Psoas muscle (tissue), 8 donors: ENCODE results near the gene GIMAP5. TPM values are rescaled to one million over a fixed set of nuclear protein-coding genes. Genes with fewer than 3 reads are reported as not detected.

ENCODE experiments used
- ATAC-seq, 4 donors: fragments of 200-7000 bp; cut with Tn5 transposase; one replicate each; pipeline ENCODE4 v1.9.1; 2020; ENCODE audit warnings: moderate library complexity in 3 of 4, mild to moderate bottlenecking in 2 of 4
- DNase-seq, 2 donors: peaks; one replicate each; pipeline ENCODE4 v3.0.0-alpha.2; 2020
- H3K27ac ChIP-seq: fragments of 200-600 bp; one replicate; pipeline ENCODE4 v1.8.0; 2022
- H3K27me3 ChIP-seq, 3 donors: fragments of 200-600 bp in 1 of 3; one replicate each; pipeline versions ENCODE4 v1.6.1 to v1.8.0; 2013 to 2022; ENCODE audit warnings: low read length in 2 of 3, mild to moderate bottlenecking in 2 of 3, moderate library complexity in 1 of 3; ENCODE audit not compliant: insufficient read depth in 3 of 3
- H3K36me3 ChIP-seq, 2 donors: fragments of 200-600 bp in 1 of 2; one replicate each; pipeline versions ENCODE4 v1.6.1 to v1.8.0; 2013 to 2022; ENCODE audit warnings: low read depth in 1 of 2, mild to moderate bottlenecking in 1 of 2, moderate library complexity in 1 of 2; ENCODE audit not compliant: insufficient read depth in 1 of 2
- H3K4me1 ChIP-seq: fragments of 200-600 bp; one replicate; pipeline ENCODE4 v1.8.0; 2022
- H3K4me3 ChIP-seq: fragments of 200-600 bp; one replicate; pipeline ENCODE4 v1.8.0; 2022; ENCODE audit warnings: mild to moderate bottlenecking
- H3K9me3 ChIP-seq: fragments of 200-600 bp; one replicate; pipeline ENCODE4 v1.8.0; 2022
- CTCF ChIP-seq: fragments of 200-600 bp; IDR thresholded peaks from one replicate; pipeline ENCODE4 v1.8.0; 2022; ENCODE audit warnings: antibody characterized with exemption
- WGBS, 3 donors: extraction: QIAGEN DNeasy Blood & Tissue Kit; methylation state at CpG; one replicate each; pipeline versions ENCODE4 v1.1.6 to v1.1.7; 2013; 5-methylcytosine and 5-hydroxymethylcytosine counted together
- intact Hi-C, 2 donors: fragments of 100-400 bp; cut with DNase I; formaldehyde crosslinking; loops; one replicate each; pipeline versions ENCODE4 v1.11.0 to v1.14.2; 2022
- polyA plus RNA-seq, 3 donors: library from polyadenylated mRNA; stranded (reverse); fragments of 200-250 nt; gene quantifications; one replicate each; pipeline ENCODE4 v1.2.3, GENCODE V29; 2013
- total RNA-seq, 4 donors: library from RNA; stranded (reverse); fragmentation: NEBNext Ultra II Directional in 2 of 4; extraction: Animal tissue kit (Norgen Biotek cat#: 25700) in 2 of 4; gene quantifications; one replicate each; pipeline versions ENCODE4 v1.2.1 to v1.2.4, GENCODE V29; 2021 to 2023
- donor health status: healthy with polysubstance abuse.
- donor health status: DM: no; HTN: no; CAD: no; lungs with moderate emphysema.
- donor health status: Bipolar disorder and iron deficiency.
- donor health status: healthy.
- donor health status: DM: yes; HTN: yes; CAD: no.
- donor health status: DM: no; HTN: no; CAD: no.
- donor health status: DM: no; HTN: no; CAD: no.
- donor health status: DM: yes; HTN: yes; CAD: no.

Gene GIMAP5
- total and polyA plus RNA-seq, 7 donors = 4.1 to 12.4 (median 8.4) TPM

GRCh38 chr7:150788474-150789269, 51.5 kb downstream of the GIMAP5 start:
- intact Hi-C loops = loop anchor here in 1 of 2 donors (10.0 kb wide), 1 partner anchor 196 kb away; no protein-coding TSS in a partner anchor
- TF ChIP-seq CTCF = no peak
- H3K27me3 ChIP-seq = peaks cover 0 to 3% (median 0%) of the 10 kb centered on the region in 3 donors
- H3K27ac ChIP-seq = peak overlapping the region; percentile 52
- 54 to 63% (median 60%) methylated on average over 9 of the region's 9 CpGs for WGBS, 3 donors
- ATAC-seq (peak; percentile 41 to 80 (median 54)), DNase-seq (peak; percentile 75 to 88)
- H3K9me3 ChIP-seq = no peaks in the 10 kb centered on the region
- no peak overlapping the region for H3K4me3 ChIP-seq
- H3K4me1 ChIP-seq = no peaks in the 10 kb centered on the region
- no peaks in the 10 kb centered on the region for H3K36me3 ChIP-seq

- no peak for DNase-seq
- Histone ChIP-seq H3K27me3 (peaks cover 0 to 5% (median 3%) of the 10 kb centered on the region in 3 donors), H3K9me3 (no peaks in the 10 kb centered on the region), H3K27ac (no peak overlapping the region), H3K4me3 (no peak overlapping the region), H3K4me1 (no peaks in the 10 kb centered on the region), H3K36me3 (no peaks in the 10 kb centered on the region)
- no peak for TF ChIP-seq CTCF
- no peak for ATAC-seq
- 84 to 88% (median 84%) methylated on average over 9 of the region's 9 CpGs for WGBS, 3 donors
- intact Hi-C loops = no loop called here
These were observed 53.3 kb downstream of the GIMAP5 start for GRCh38 chr7:150790416-150791075.

GRCh38 chr7:150791304-150791703, 54.1 kb downstream of the GIMAP5 start:
- ATAC-seq (no peak), DNase-seq (no peak)
- Histone ChIP-seq H3K27ac (no peak overlapping the region), H3K4me1 (no peaks in the 10 kb centered on the region), H3K36me3 (no peaks in the 10 kb centered on the region), H3K4me3 (no peak overlapping the region), H3K27me3 (peaks cover 0 to 8% (median 3%) of the 10 kb centered on the region in 3 donors), H3K9me3 (no peaks in the 10 kb centered on the region)
- no peak for TF ChIP-seq CTCF
- intact Hi-C loops = no loop called here
- 80 to 90% (median 82%) methylated on average over 5 of the region's 5 CpGs for WGBS, 3 donors

- WGBS, 3 donors = 88 to 93% (median 90%) methylated on average over 12 of the region's 12 CpGs
- H3K27me3 ChIP-seq = peaks cover 0 to 8% (median 3%) of the 10 kb centered on the region in 3 donors
- no peak overlapping the region for H3K4me3 ChIP-seq
- H3K4me1 ChIP-seq = no peaks in the 10 kb centered on the region
- H3K9me3 ChIP-seq = no peaks in the 10 kb centered on the region
- no peak overlapping the region for H3K27ac ChIP-seq
- H3K36me3 ChIP-seq = no peaks in the 10 kb centered on the region
- no peak for TF ChIP-seq CTCF
- ATAC-seq = no peak
- no peak for DNase-seq
- intact Hi-C loops = no loop called here
These were observed 54.7 kb downstream of the GIMAP5 start for GRCh38 chr7:150791746-150792452.

Other genes starting within 250 kb of the GIMAP5 start
- gene GIMAP7, start 222.5 kb upstream of the GIMAP5 start, total RNA-seq = 10 to 100 TPM; 10.7 to 17.7 (median 11.4) TPM
- gene GIMAP7, start 222.5 kb upstream of the GIMAP5 start, polyA plus RNA-seq = 10 to 100 TPM; 15.0 to 23.7 (median 21.1) TPM
- 10 to 100 TPM; 14.2 to 36.4 (median 15.1) TPM for gene GIMAP4, start 170.0 kb upstream of the GIMAP5 start, total RNA-seq
- 10 to 100 TPM; 13.6 to 21.7 (median 15.0) TPM for gene GIMAP4, start 170.0 kb upstream of the GIMAP5 start, polyA plus RNA-seq
- gene GIMAP6, start 105.0 kb upstream of the GIMAP5 start, total RNA-seq = 10 to 100 TPM; 10.3 to 21.8 (median 14.0) TPM
- gene GIMAP6, start 105.0 kb upstream of the GIMAP5 start, polyA plus RNA-seq = 10 to 100 TPM in 1 of 3 donors, 1 to 10 TPM in 2; 8.2 to 12.6 (median 9.5) TPM
- gene GIMAP2, start 51.7 kb upstream of the GIMAP5 start, total RNA-seq = 1 to 10 TPM; 1.5 to 5.3 (median 2.8) TPM
- gene GIMAP2, start 51.7 kb upstream of the GIMAP5 start, polyA plus RNA-seq = 1 to 10 TPM; 1.4 to 3.1 (median 2.3) TPM
- gene GIMAP1, start 20.8 kb upstream of the GIMAP5 start, total RNA-seq = 1 to 10 TPM; 1.8 to 3.9 (median 2.4) TPM
- gene GIMAP1, start 20.8 kb upstream of the GIMAP5 start, polyA plus RNA-seq = 1 to 10 TPM; 3.3 to 3.6 (median 3.5) TPM
- gene TMEM176B, start 62.9 kb downstream of the GIMAP5 start, total RNA-seq = 10 to 100 TPM in 1 of 4 donors, 1 to 10 TPM in 3; 3.4 to 15.9 (median 4.9) TPM
- 1 to 10 TPM; 2.2 to 5.6 (median 3.9) TPM for gene TMEM176B, start 62.9 kb downstream of the GIMAP5 start, polyA plus RNA-seq
- gene TMEM176A, start 63.4 kb downstream of the GIMAP5 start, total RNA-seq = 10 to 100 TPM in 1 of 4 donors, 1 to 10 TPM in 3; 2.9 to 13.7 (median 4.2) TPM
- 1 to 10 TPM; 2.3 to 3.2 (median 3.0) TPM for gene TMEM176A, start 63.4 kb downstream of the GIMAP5 start, polyA plus RNA-seq
- gene AOC1, start 115.1 kb downstream of the GIMAP5 start, total RNA-seq = under 1 TPM in 1 of 4 donors, not detected in 3; 0.08 TPM
- gene AOC1, start 115.1 kb downstream of the GIMAP5 start, polyA plus RNA-seq = under 1 TPM in 1 of 3 donors, not detected in 2; 0.25 TPM
- gene KCNH2, start 240.9 kb downstream of the GIMAP5 start, total RNA-seq = under 1 TPM; 0.21 to 0.39 (median 0.22) TPM
- gene KCNH2, start 240.9 kb downstream of the GIMAP5 start, polyA plus RNA-seq = under 1 TPM; 0.18 to 0.48 (median 0.20) TPM